T-helper 17 cell (primary cell): ENCODE data around the gene LIMS3. TPM values are rescaled to one million over a fixed set of nuclear protein-coding genes. Genes with fewer than 3 reads are reported as not detected.
"Not testable (repeated sequence)": the region's sequence is repeated elsewhere in the genome, so short reads cannot be mapped to it uniquely, and the experiment has no call there.

Experiments used
- ATAC-seq: fragments of 150-1000 bp; cut with Tn5 transposase; 2 replicates; pipeline ENCODE4 v1.10.0; 2021; ENCODE audit warnings: mild to moderate bottlenecking, moderate library complexity
- DNase-seq, 3 donors: peaks; one replicate each; pipeline versions ENCODE4 v3.0.0 to v3.0.0-alpha.2; 2020 to 2021
- H3K9me3 ChIP-seq: one replicate; pipeline ENCODE4 v1.7.0; 2013; ENCODE audit warnings: low read length, mild to moderate bottlenecking; ENCODE audit not compliant: control insufficient read depth, poor library complexity, severe bottlenecking
- H3K27ac Mint-ChIP-seq: one replicate; pipeline ENCODE4 v1.8.0; 2022; ENCODE audit warnings: mild to moderate bottlenecking, moderate library complexity, mixed read lengths
- H3K27me3 Mint-ChIP-seq: one replicate; pipeline ENCODE4 v1.8.0; 2022; ENCODE audit warnings: mixed read lengths
- H3K36me3 Mint-ChIP-seq: one replicate; pipeline ENCODE4 v1.8.0; 2022; ENCODE audit warnings: low read depth, mixed read lengths
- H3K4me1 Mint-ChIP-seq: one replicate; pipeline ENCODE4 v1.8.0; 2022; ENCODE audit warnings: mild to moderate bottlenecking, mixed read lengths
- H3K4me3 Mint-ChIP-seq: one replicate; pipeline ENCODE4 v1.8.0; 2022; ENCODE audit warnings: mild to moderate bottlenecking, moderate library complexity, mixed read lengths
- total RNA-seq, 4 donors: library from RNA in 2 of 4; stranded (reverse) in 2 of 4; gene quantifications; one replicate each; pipeline ENCODE4 v1.2.3 and lab custom pipeline; 2022 to 2026

The LIMS3 gene
- total RNA-seq, 2 donors from 2014 or later: 1.3 TPM; not detected in 1

DNA sequence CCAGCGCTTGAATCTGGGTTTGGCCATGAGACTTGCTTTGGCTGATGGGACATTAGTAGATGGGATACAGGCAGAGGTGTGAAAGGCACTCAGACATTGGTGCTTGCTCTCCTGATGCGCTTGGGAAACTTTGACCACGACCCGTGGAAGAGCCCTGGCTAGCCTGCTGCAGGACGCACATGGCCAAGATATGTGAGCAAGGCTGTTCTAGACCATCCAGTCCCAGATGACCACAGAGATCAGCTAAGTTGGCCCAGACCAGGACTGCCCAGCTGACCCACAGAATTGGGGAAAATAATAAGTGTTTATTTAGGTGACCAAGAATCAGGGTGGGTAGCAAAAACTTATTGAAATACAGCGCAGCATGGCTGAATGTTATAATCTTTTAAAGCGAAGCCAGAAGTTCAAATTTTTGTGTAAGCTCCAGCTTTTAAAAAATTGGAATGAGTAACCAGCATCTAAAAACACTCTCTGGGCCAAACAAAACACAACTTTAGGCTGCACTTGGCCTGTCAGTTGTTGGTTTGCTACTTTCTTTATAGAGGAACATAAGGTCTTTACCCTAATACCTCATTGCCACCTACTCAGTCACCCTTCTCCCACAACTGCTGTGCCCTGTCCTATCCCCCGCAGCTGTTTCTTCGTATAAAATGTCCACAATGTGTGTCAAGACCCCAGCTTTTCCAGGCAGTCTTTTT, 51.8 kb downstream of the LIMS3 start:
- not testable (repeated sequence) for H3K4me3 Mint-ChIP-seq, H3K27me3 Mint-ChIP-seq, H3K9me3 ChIP-seq, H3K27ac Mint-ChIP-seq, H3K36me3 Mint-ChIP-seq, H3K4me1 Mint-ChIP-seq, ATAC-seq, DNase-seq

DNA sequence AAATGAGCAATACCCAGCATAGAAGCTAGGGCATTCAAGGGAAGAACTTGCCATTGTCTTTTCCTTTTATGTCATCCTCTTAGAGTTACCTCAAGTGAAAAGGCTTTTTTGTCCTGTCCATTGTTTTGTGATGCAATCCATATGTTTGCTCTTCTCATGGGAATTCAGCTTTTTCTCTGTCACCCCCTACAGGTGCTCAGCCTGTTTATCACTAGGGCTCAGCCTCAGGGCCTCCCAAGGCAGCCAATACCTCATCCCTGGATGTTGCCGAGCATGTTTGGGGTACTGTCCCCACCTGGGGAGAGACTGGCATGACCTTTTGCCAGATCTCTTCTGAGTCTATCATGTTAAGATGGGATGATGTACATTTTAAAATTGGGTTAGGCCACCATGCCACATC, 65.5 kb downstream of the LIMS3 start:
- H3K36me3 Mint-ChIP-seq, H3K27ac Mint-ChIP-seq, H3K27me3 Mint-ChIP-seq, H3K4me3 Mint-ChIP-seq, ATAC-seq, H3K9me3 ChIP-seq, DNase-seq, H3K4me1 Mint-ChIP-seq: not testable (repeated sequence)

DNA sequence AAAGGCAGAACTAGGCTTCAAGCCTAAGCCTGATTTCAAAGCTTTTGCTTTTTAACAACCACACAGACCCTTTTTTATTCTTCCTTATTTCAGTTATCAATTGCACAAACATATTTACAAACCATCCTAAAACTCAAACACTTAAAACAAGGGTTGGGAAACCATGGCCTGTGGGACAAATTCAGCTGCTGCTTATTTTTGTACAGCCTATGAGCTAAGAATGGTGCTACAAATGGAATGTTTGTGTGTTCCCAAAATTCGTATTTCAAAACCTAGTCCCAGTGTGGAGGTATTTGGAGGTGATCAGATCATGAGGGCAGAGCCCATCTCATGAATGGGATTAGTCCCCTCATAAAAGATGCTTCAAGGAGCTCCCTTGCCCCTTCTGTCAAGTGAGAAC, 67.0 kb downstream of the LIMS3 start:
- not testable (repeated sequence) for DNase-seq, H3K36me3 Mint-ChIP-seq, ATAC-seq, H3K27me3 Mint-ChIP-seq, H3K4me1 Mint-ChIP-seq, H3K9me3 ChIP-seq, H3K27ac Mint-ChIP-seq, H3K4me3 Mint-ChIP-seq

DNA sequence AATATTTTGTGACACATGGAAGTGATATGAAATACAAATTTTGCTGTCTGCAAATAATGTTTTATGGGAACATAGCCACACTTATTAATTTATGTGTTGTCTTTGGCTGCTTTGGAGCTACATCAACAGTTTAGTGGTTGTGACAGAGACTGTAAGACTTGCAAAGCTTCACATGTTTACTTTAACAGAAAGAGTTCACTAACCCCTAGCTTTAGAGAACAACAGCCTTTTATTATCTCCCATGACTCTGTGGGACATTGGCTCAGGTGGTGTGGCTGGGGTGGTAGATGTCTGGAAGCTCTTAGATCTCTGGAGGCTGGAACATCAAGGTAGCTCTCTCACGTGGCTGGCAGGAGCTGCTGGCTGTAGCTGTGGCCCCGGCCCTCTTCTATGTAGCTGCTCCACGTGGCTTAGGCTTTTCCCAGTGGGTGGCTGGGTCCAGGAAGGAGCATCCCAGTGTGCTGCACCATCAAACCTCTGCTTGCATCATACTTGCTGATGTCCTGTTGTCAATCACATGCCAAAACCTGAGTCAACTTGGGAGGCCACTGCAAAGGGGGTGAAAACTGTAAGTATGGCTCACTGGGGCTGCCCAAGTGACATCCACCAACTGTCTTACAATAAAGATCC, 67.7 kb downstream of the LIMS3 start:
- H3K9me3 ChIP-seq, H3K4me1 Mint-ChIP-seq, DNase-seq, H3K4me3 Mint-ChIP-seq, ATAC-seq, H3K27me3 Mint-ChIP-seq, H3K36me3 Mint-ChIP-seq, H3K27ac Mint-ChIP-seq: not testable (repeated sequence)

DNA sequence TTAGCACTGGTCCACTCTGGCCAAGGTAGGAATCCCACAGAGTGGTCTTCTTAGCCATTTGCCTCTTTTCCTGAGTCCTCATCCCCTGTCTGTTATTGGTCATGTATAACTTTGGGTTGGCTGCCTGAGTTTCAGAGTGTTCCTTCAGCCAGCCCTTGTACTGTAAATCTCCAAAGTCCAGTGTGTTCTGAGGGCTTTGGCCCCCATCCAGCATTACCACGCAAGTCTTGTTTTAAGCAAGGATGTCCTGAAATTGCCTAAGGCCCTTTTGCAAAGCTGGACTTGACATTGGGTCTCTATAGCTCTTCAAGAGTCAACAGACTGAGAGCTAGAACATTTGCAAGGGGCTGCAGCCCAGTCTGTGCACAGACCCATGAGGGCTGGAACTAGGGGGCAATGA, 68.4 kb downstream of the LIMS3 start:
- not testable (repeated sequence) for H3K9me3 ChIP-seq, H3K4me3 Mint-ChIP-seq, H3K36me3 Mint-ChIP-seq, H3K27me3 Mint-ChIP-seq, ATAC-seq, H3K27ac Mint-ChIP-seq, H3K4me1 Mint-ChIP-seq, DNase-seq

DNA sequence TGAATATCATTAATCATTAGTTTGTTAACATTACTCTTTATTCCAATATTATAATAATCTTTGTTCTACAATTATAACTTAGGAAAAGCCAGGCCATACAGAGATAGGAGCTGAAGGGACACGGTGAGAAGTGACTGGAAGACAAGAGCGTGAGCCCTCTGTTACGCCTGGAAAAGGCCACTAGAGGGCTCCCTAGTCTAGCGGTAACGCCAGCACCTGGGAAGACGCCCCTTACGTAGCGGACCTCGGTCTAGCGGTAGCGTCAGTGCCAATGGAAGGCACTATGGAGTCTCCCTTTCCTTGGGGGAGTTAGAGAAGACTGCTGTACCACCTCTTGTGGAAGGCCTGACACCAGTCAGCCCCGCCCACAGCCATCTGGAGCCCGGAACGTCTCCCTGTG, 71.4 kb downstream of the LIMS3 start:
- H3K4me1 Mint-ChIP-seq: not testable (repeated sequence)

DNA sequence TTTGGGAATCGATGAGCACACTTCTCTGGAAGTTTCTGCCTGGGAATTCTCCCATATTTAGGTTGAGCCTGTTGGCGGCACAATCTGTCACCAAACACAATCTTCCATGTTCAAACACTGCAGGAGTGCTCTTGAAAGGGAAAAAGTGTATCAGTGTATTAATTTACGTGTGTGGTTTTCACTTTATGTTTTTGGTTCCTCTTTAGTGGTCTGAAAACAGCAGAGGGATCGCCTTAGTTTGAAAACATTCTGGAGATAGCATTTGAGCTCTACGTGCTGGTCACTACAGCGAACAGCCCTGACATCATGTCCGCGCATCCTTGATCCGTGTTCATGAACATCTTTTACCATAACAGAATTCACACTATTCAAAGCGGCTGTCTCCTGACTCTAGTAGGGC, 73.2 kb downstream of the LIMS3 start:
- H3K4me3 Mint-ChIP-seq, DNase-seq, H3K27ac Mint-ChIP-seq, H3K27me3 Mint-ChIP-seq, H3K36me3 Mint-ChIP-seq, H3K9me3 ChIP-seq, ATAC-seq, H3K4me1 Mint-ChIP-seq: not testable (repeated sequence)

More for the DNA sequence above, 71.4 kb downstream of the LIMS3 start:
- H3K27me3 Mint-ChIP-seq, H3K27ac Mint-ChIP-seq, H3K4me3 Mint-ChIP-seq, DNase-seq, H3K9me3 ChIP-seq, H3K36me3 Mint-ChIP-seq: not testable (repeated sequence)
- ATAC-seq: peak; percentile 88

Other genes starting within 250 kb of the LIMS3 start
- 100 to 1,000 TPM; 176 to 218 TPM for gene RGPD5, start 104.4 kb upstream of the LIMS3 start, total RNA-seq
- gene MALL, start 217.1 kb downstream of the LIMS3 start, total RNA-seq: under 1 TPM; 0.12 to 0.13 TPM